Measurements from ENCODE around the gene TF.

The TF gene

DNA sequence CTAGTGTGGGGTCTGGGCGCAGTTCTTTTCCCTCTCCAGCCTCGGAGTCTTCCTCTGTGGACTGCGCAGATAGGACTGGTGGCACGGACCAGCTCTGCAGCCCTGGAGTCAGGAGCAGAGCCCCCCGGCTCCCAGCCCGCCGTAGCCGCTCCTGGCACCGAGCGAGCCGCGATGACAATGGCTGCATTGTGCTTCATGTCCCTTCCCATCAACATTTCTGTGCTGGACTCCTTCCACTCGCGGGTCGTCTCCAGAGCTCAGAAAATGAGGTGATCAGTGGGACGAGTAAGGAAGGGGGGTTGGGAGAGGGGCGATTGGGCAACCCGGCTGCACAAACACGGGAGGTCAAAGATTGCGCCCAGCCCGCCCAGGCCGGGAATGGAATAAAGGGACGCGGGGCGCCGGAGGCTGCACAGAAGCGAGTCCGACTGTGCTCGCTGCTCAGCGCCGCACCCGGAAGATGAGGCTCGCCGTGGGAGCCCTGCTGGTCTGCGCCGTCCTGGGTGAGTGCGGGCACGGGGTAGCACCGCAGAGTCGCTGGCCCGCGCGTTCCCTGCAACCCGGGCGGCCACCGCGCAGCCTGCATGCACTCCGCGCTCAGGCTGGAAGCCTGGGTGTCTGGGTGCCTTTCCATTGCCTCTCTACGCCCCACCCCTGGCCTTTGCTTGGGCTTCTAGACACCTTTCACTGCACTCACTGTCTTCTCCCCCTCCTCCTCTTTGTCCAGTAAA lies at the start of gene TF:
TF (plus strand) TSS at position 413 of the 731 bp plus-strand sequence; CDS start at position 461, 48 bp downstream.
- TF ChIP-seq, protein P1, sequence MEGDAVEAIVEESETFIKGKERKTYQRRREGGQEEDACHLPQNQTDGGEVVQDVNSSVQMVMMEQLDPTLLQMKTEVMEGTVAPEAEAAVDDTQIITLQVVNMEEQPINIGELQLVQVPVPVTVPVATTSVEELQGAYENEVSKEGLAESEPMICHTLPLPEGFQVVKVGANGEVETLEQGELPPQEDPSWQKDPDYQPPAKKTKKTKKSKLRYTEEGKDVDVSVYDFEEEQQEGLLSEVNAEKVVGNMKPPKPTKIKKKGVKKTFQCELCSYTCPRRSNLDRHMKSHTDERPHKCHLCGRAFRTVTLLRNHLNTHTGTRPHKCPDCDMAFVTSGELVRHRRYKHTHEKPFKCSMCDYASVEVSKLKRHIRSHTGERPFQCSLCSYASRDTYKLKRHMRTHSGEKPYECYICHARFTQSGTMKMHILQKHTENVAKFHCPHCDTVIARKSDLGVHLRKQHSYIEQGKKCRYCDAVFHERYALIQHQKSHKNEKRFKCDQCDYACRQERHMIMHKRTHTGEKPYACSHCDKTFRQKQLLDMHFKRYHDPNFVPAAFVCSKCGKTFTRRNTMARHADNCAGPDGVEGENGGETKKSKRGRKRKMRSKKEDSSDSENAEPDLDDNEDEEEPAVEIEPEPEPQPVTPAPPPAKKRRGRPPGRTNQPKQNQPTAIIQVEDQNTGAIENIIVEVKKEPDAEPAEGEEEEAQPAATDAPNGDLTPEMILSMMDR (IDR thresholded peaks at IDR 0.05; ENCODE audit: low read length, missing control alignments): no peak
- DNase-seq (ENCODE audit: low read depth): no peak
- H3K4me3 ChIP-seq (replicated peaks; ENCODE audit: low read depth, low read length): no peak within 1 kb of the TSS

DNA sequence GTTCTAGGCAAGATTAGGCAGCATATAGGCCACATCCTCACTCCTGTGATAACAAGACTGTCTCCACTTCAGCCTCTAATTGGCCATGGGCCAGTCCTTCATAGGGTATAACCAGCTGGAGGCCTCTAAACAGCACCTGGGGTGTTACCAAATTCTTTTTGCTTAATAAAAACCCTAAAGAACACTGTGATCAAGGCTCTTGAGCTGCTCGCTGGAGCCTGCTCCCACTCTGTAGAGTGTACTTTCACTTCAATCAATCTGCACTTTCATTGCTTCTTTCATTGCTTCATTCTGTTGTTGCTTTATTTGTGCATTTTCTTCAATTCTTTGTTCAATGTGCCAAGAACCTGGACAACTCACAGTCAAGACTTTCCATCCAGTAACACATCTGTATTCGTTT lies 48.2 kb upstream of the TF start:
- no peak for DNase-seq (ENCODE audit: low read depth)
- TF ChIP-seq, protein P1 (IDR thresholded peaks at IDR 0.05; ENCODE audit: low read length, missing control alignments): no peak
- H3K4me3 ChIP-seq (replicated peaks; ENCODE audit: low read depth, low read length): no peak overlapping the region

DNA sequence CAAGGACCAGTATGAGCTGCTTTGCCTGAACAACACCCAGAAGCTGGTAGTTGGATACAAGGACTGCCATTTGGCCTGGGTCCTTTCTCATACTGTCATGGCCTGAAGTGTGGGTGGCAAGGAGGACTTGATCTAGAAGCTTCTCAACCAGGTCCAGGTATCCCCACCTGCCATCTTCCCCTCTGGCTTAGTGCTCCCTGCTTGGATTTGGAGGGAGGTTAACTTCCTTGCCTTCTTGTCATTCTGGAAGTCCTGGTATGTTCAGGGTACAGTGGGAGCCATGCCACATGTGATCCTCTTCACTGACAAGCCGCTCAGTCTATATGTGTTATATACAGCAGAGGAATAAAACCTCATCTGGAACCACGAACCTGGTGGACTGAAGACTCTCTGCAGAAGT lies 46.7 kb upstream of the TF start:
- DNase-seq (ENCODE audit: low read depth): no peak
- no peak overlapping the region for H3K4me3 ChIP-seq (replicated peaks; ENCODE audit: low read depth, low read length)
- TF ChIP-seq, protein P1 (IDR thresholded peaks at IDR 0.05; ENCODE audit: low read length, missing control alignments): no peak

DNA sequence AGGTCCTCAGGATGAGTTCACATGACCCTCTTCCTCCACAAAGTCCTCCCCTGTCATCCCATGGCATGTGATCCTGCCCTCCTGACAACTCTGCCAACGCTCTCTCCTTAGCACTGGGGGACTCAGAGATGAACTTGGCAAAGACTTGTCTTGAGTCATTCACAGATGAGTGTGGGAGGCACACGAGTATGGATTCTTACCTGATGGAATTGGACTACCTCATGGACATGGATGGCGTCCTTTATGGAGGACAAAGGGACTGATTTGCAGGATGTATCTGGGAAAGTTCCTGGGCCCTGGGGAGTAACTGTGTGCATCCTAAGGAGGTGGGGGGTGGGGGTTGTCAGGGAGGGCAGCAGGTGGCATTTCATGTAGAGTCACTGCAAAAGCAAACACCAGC lies 46.3 kb upstream of the TF start:
- no peak for DNase-seq (ENCODE audit: low read depth)
- TF ChIP-seq, protein P1 (IDR thresholded peaks at IDR 0.05; ENCODE audit: low read length, missing control alignments): no peak
- no peak overlapping the region for H3K4me3 ChIP-seq (replicated peaks; ENCODE audit: low read depth, low read length)

DNA sequence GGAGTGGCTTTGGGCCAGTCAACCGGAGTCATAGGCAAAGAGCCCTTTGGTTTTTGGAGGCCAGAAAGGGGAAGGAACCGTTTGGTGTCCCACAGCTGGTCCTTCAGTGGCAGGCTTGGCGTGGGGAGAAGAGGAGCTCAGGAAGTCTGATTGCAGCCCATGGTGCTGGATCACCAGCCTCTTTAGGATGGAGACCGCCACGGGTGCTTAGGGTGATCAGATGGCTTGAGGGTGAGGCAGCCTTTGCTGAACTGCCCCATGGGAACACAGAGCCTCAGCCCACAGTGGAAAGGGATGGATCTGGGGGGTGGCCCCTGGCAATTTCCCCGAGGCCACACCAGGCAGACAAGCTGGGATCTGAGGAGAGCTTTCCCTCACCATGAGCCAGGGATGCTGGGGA lies 45.8 kb upstream of the TF start:
- TF ChIP-seq, protein P1 (IDR thresholded peaks at IDR 0.05; ENCODE audit: low read length, missing control alignments): no peak

DNA sequence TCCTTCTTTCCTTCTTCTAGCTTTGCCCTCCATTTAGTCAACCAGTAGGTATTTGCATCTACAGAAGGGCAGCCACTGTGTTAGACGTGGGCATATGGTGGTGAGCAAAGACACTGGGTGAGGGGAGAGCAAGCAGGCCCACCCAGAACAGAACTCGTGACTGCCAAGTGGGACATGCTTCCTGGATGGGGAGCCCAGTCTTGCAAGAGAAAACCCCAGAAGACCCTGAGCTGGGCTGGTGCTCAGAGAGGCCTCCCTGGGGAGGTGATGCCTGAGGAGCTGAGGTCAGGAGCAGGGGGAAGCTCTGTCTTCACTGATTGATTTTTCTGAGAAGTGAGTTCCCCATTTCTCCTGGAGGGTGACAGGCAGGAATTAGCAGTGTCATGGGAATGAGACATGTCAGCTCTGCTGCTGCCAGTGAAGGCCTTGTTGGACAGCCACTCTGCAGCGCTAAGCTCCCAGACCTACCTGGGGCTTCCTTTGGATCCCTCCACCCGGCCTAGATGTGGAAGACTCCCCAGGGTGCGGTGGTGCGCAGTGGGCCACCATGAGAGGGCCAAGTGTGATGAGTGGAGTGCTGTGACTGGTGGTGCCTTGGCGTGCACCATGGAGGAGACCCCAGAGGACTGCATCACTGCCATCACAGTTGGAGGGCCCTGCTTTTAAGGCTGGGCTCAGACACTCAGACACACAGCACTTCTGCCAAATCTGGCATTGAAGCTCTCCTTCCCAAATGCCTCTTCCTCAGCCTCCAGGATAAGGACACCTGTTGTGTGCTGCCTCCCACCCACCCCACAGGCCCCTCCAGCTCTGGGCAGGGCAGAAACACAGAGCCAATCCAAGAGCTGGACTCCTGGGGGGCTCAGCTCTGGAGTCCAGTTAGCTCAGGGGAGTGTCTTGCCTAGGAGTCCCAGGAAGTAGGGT lies 44.5 kb upstream of the TF start:
- H3K4me3 ChIP-seq (replicated peaks; ENCODE audit: low read depth, low read length): no peak overlapping the region
- no peak for DNase-seq (ENCODE audit: low read depth)
- TF ChIP-seq, protein P1 (IDR thresholded peaks at IDR 0.05; ENCODE audit: low read length, missing control alignments): no peak

More for the DNA sequence above, 45.8 kb upstream of the TF start:
- no peak overlapping the region for H3K4me3 ChIP-seq (replicated peaks; ENCODE audit: low read depth, low read length)
- no peak for DNase-seq (ENCODE audit: low read depth)
